GM12892 (cell line): ENCODE results near the gene TMEM51.

Experiments
- POLR2A ChIP-seq: IDR thresholded peaks from 2 replicates; pipeline ENCODE4 v1.6.1; 2011; ENCODE audit warnings: low read depth, low read length, control low read depth
- POLR2AphosphoS5 ChIP-seq: IDR thresholded peaks from 2 replicates; pipeline ENCODE4 v1.6.1; 2011; ENCODE audit warnings: low read depth, low read length, control low read depth
- TAF1 ChIP-seq: IDR thresholded peaks from 2 replicates; pipeline ENCODE4 v1.6.1; 2011; ENCODE audit warnings: low read depth, mild to moderate bottlenecking, control low read depth, low read length, borderline replicate concordance

- TF ChIP-seq POLR2AphosphoS5 (no peak), POLR2A (no peak), TAF1 (no peak)
These were observed at the start of gene TMEM51 for GRCh38 chr1:15153184-15153841.
